ENCODE data around the gene PWWP2B.

The PWWP2B gene

DNA sequence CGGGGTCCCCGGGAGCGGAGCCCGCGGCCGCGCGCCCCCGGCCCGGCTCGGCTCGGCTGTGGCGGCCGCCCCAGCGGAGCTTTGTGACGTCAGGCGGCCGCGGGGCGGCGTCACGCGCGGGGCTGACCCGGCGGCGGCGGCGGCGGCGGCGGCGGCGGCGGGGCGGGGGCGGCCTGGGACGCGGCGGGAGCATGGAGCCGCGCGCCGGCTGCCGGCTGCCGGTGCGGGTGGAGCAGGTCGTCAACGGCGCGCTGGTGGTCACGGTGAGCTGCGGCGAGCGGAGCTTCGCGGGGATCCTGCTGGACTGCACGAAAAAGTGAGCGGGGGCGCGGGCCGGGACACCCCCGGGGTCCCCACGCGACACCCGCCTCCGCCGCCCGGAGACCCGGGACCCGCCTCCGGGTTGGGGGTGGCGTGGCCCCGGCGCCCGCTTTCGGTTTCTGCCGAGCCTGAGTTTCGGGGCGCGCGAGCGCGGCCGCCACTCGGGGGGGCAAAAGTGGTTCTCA, at the start of gene PWWP2B:
Gene PWWP2B (plus strand): TSS at position 165 of the 506 bp plus-strand sequence. CDS start 27 bp downstream, at position 192.
- DNase-seq (ENCODE audit: low read depth): no peak
- peak within 1 kb of the TSS; percentile 56 for H3K4me3 ChIP-seq (ENCODE audit: control insufficient read depth, low read depth, low read length)
- TF ChIP-seq, protein P1, sequence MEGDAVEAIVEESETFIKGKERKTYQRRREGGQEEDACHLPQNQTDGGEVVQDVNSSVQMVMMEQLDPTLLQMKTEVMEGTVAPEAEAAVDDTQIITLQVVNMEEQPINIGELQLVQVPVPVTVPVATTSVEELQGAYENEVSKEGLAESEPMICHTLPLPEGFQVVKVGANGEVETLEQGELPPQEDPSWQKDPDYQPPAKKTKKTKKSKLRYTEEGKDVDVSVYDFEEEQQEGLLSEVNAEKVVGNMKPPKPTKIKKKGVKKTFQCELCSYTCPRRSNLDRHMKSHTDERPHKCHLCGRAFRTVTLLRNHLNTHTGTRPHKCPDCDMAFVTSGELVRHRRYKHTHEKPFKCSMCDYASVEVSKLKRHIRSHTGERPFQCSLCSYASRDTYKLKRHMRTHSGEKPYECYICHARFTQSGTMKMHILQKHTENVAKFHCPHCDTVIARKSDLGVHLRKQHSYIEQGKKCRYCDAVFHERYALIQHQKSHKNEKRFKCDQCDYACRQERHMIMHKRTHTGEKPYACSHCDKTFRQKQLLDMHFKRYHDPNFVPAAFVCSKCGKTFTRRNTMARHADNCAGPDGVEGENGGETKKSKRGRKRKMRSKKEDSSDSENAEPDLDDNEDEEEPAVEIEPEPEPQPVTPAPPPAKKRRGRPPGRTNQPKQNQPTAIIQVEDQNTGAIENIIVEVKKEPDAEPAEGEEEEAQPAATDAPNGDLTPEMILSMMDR (conservative IDR thresholded peaks at IDR 0.05; ENCODE audit: control insufficient read depth, insufficient read depth, low read depth, low read length): no peak

DNA sequence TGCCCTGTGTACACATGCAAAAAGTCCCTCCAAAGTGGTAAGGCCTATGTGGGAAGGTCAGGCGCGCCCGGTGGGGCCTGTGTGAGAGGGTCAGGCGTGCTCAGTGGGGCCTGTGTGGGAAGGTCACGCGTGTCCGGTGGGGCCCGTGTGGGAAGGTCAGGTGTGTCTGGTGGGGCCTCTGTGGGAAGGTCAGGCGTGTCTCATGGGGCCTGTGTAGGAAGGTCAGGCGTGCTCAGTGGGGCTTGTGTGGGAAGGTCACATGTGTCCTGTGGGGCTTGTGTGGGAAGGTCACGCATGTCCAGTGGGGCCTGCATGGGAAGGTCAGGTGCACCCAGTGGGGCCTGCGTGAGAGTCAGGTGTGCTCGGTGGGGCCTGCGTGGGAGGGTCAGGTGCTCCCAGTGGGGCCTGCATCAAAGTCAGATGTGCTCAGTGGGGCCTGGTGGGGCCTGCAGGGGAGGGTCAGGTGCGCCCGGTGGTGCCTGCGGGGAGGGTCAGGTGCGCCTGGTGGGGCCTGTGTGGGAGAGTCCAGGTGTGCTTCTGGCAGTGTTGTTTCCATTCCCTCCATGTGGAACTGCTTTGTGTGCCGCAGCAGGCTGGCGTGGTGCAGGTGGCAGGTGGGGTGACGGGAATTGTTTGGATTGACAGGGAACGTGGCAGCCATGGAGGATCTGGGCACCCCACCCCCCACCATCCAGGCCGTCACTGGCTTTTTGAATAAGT, 49.6 kb upstream of the PWWP2B start:
- TF ChIP-seq, protein P1 (conservative IDR thresholded peaks at IDR 0.05; ENCODE audit: control insufficient read depth, insufficient read depth, low read depth, low read length): no peak
- DNase-seq (ENCODE audit: low read depth): no peak
- no peak overlapping the region for H3K4me3 ChIP-seq (ENCODE audit: control insufficient read depth, low read depth, low read length)

- TF ChIP-seq, protein P1 (conservative IDR thresholded peaks at IDR 0.05; ENCODE audit: control insufficient read depth, insufficient read depth, low read depth, low read length): no peak
- DNase-seq (ENCODE audit: low read depth): no peak
- no peak overlapping the region for H3K4me3 ChIP-seq (ENCODE audit: control insufficient read depth, low read depth, low read length)
These were observed 49.1 kb upstream of the PWWP2B start for GRCh38 chr10:132347931-132348267.

DNA sequence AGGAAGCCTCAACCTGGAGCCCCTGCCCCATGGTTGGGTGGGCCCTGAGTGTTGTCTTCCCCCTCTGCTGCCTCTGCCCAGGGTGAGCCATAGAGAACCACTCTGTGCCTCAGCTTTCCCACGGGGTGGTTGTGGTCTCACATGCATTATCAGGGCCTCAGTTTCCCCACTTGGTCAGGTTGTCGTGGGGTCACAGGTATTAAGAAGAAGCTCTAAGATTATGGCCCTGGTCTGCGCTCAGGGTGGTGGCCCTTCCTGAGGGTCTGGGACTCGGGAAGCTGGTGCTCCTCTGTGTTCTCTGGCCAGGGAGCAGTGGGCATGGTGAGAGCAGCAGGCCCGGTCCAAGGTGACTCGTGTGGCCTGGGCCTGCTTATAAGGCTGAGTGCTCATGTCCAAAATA, 47.2 kb upstream of the PWWP2B start:
- no peak overlapping the region for H3K4me3 ChIP-seq (ENCODE audit: control insufficient read depth, low read depth, low read length)
- TF ChIP-seq, protein P1 (conservative IDR thresholded peaks at IDR 0.05; ENCODE audit: control insufficient read depth, insufficient read depth, low read depth, low read length): no peak
- DNase-seq (ENCODE audit: low read depth): no peak

- DNase-seq (ENCODE audit: low read depth): no peak
- H3K4me3 ChIP-seq (ENCODE audit: control insufficient read depth, low read depth, low read length): no peak overlapping the region
- TF ChIP-seq, protein P1 (conservative IDR thresholded peaks at IDR 0.05; ENCODE audit: control insufficient read depth, insufficient read depth, low read depth, low read length): no peak
These were observed 46.6 kb upstream of the PWWP2B start for GRCh38 chr10:132350391-132350790.

- no peak for DNase-seq (ENCODE audit: low read depth)
- H3K4me3 ChIP-seq (ENCODE audit: control insufficient read depth, low read depth, low read length): no peak overlapping the region
- TF ChIP-seq, protein P1 (conservative IDR thresholded peaks at IDR 0.05; ENCODE audit: control insufficient read depth, insufficient read depth, low read depth, low read length): no peak
These were observed 46.1 kb upstream of the PWWP2B start for GRCh38 chr10:132350946-132351345.

Measured in fibroblast of mammary gland (primary cell).